Endothelial cell of umbilical vein (primary cell): ENCODE results near the gene NPIPB5. TPM values are rescaled to one million over a fixed set of nuclear protein-coding genes. Genes with fewer than 3 reads are reported as not detected.
"Not testable (repeated sequence)": the region's sequence is repeated elsewhere in the genome, so short reads cannot be mapped to it uniquely, and the experiment has no call there.

Experiments used
- Bru-seq: library from RNA; stranded (reverse); fragments of 400-500 nt; gene quantifications from one replicate; lab custom pipeline; 2021; lab: Mats Ljungman, UMichigan
- BruChase-seq, 2 experiments: library from RNA; stranded (reverse); fragments of 400-500 nt; gene quantifications; one replicate each; lab custom pipeline; 2021; lab: Mats Ljungman, UMichigan
- BruUV-seq: library from RNA; stranded (reverse); fragments of 400-500 nt; replicated peaks from 2 replicates; lab custom pipeline; 2021; lab: Mats Ljungman, UMichigan
- CTCF ChIA-PET: fragments of 300-600, 350-600 bp; sonication (Branson Sonifier 250); formaldehyde crosslinking; loops from one replicate; lab custom pipeline; 2021; ENCODE audit warnings: antibody characterized with exemption, inconsistent platforms; lab: Charles Lee
- POLR2A ChIA-PET: fragments of 300-600, 350-600 bp; sonication (Branson Sonifier 250); formaldehyde crosslinking; loops from one replicate; lab custom pipeline; 2021; ENCODE audit warnings: antibody characterized with exemption, inconsistent platforms; lab: Charles Lee
- DNase-seq: peaks from one replicate; pipeline ENCODE4 v3.0.0-alpha.2; 2011; ENCODE audit warnings: low read depth, low spot score
- FAIRE-seq: peaks from 2 replicates; lab custom pipeline; 2011; peaks lifted over from hg19 to GRCh38; lab: Jason Lieb, UNC
- H2AFZ ChIP-seq: 2 replicates; pipeline ENCODE4 v1.6.0; 2012; ENCODE audit warnings: low read depth, low read length, control low read depth, inconsistent platforms
- H3K27ac ChIP-seq: 2 replicates; pipeline ENCODE4 v1.5.1; 2011; ENCODE audit warnings: low read depth, mild to moderate bottlenecking, control low read depth, low read length, moderate library complexity; ENCODE audit not compliant: insufficient read depth
- H3K27me3 ChIP-seq, 2 experiments: 2 replicates each; pipeline versions ENCODE4 v1.6.0 to v1.6.1; 2011; ENCODE audit warnings: low read length in 2 of 2, mixed read lengths in 1 of 2; ENCODE audit not compliant: control insufficient read depth in 2 of 2, insufficient read depth in 2 of 2
- H3K36me3 ChIP-seq, 2 experiments: 2 replicates in 1 of 2; 3 replicates in 1 of 2; pipeline ENCODE4 v1.5.1; 2011; ENCODE audit warnings: low read length in 2 of 2, mild to moderate bottlenecking in 1 of 2, moderate library complexity in 1 of 2; ENCODE audit not compliant: control insufficient read depth in 2 of 2, insufficient read depth in 2 of 2; ENCODE audit errors: extremely low read depth in 1 of 2
- H3K4me1 ChIP-seq: 3 replicates; pipeline ENCODE4 v1.5.1; 2011; ENCODE audit warnings: mild to moderate bottlenecking, low read length; ENCODE audit not compliant: control insufficient read depth, insufficient read depth; ENCODE audit errors: extremely low read depth
- H3K4me2 ChIP-seq: 2 replicates; pipeline ENCODE4 v1.6.1; 2011; ENCODE audit warnings: low read length, control low read depth, mixed read lengths; ENCODE audit not compliant: insufficient read depth
- H3K4me3 ChIP-seq, 3 experiments: fragments of 200-600 bp in 1 of 3; sonication (generic), shearing (Covaris generic) in 1 of 3; replicated peaks in 1 of 3; 2 replicates each; pipeline ENCODE4 v1.5.1; 2011 to 2016; ENCODE audit warnings: control low read depth in 3 of 3, low read length in 3 of 3, mild to moderate bottlenecking in 2 of 3, inconsistent platforms in 1 of 3, low read depth in 1 of 3, moderate library complexity in 1 of 3; ENCODE audit not compliant: insufficient read depth in 1 of 3
- H3K79me2 ChIP-seq: 2 replicates; pipeline ENCODE4 v1.6.0; 2012; ENCODE audit warnings: low read length, inconsistent platforms; ENCODE audit not compliant: control insufficient read depth, insufficient read depth
- H3K9ac ChIP-seq: replicated peaks from 2 replicates; pipeline ENCODE3; 2011; ENCODE audit warnings: low read length, control low read depth; ENCODE audit not compliant: insufficient read depth; ENCODE audit errors: extremely low read depth
- H3K9me1 ChIP-seq: replicated peaks from 3 replicates; pipeline ENCODE4 v1.6.0; 2011; ENCODE audit warnings: mild to moderate bottlenecking, low read length; ENCODE audit not compliant: control insufficient read depth, insufficient read depth; ENCODE audit errors: extremely low read depth
- H3K9me3 ChIP-seq: replicated peaks from 2 replicates; pipeline ENCODE4 v1.5.1; 2012; ENCODE audit warnings: low read length, inconsistent platforms; ENCODE audit not compliant: control insufficient read depth, insufficient read depth
- H4K20me1 ChIP-seq: replicated peaks from 2 replicates; pipeline ENCODE3; 2011; ENCODE audit warnings: mild to moderate bottlenecking, low read length; ENCODE audit not compliant: control insufficient read depth, insufficient read depth; ENCODE audit errors: extremely low read depth
- dilution Hi-C: fragments of 300-500 bp; cut with MboI; formaldehyde crosslinking; loops from one replicate; pipeline ENCODE4 v1.15.0; 2019; ENCODE audit warnings: low sequenced_read_pairs; ENCODE audit not compliant: extremely low pct_ligation_motif_present
- intact Hi-C: fragments of 100-400 bp; cut with micrococcal nuclease; formaldehyde crosslinking; loops from one replicate; pipeline ENCODE4 v1.10.0; 2022
- long read RNA-seq: library from polyadenylated mRNA; stranded (forward); transcript quantifications from one replicate; pipeline ENCODE4 v2.0.0, GENCODE V29; 2021
- polyA minus RNA-seq, 3 experiments: library from RNA; depleted of rRNA, polyadenylated mRNA; stranded (reverse); fragments of >200 nt; gene quantifications; 1 replicate in 1 of 3; 2 replicates in 2 of 3; pipeline ENCODE4 v1.2.3, GENCODE V29; 2011
- polyA plus RNA-seq, 4 experiments: library from polyadenylated mRNA; depleted of rRNA in 3 of 4; stranded (reverse) in 3 of 4; unstranded in 1 of 4; fragments of >200 nt; gene quantifications; 2 replicates each; pipeline versions ENCODE4 v1.2.1 to v1.2.3, GENCODE V29; 2011 to 2012; ENCODE audit warnings: missing spikeins in 1 of 4
- total RNA-seq: library from RNA; stranded (reverse); gene quantifications from 2 replicates; pipeline ENCODE4 v1.2.3, GENCODE V29; 2021

The NPIPB5 gene
- 278 and 325 TPM in 2 replicates for total RNA-seq
- 113 and 120 TPM in 2 replicates for polyA plus RNA-seq
- polyA plus RNA-seq (2011; cell fraction: cytosol; rRNA removed): 21.2 and 29.0 TPM in 2 replicates
- polyA plus RNA-seq (2011; cell fraction: nucleus; rRNA removed): 511 and 558 TPM in 2 replicates
- polyA plus RNA-seq (2012): 52.6 and 56.6 TPM in 2 replicates
- 153 and 319 TPM in 2 replicates for polyA minus RNA-seq
- 24.4 TPM for polyA minus RNA-seq (2011; cell fraction: cytosol; rRNA and poly(A)+ RNA removed)
- 487 and 619 TPM in 2 replicates for polyA minus RNA-seq (2011; cell fraction: nucleus; rRNA and poly(A)+ RNA removed)
- Bru-seq, nascent RNA: percentile 57 among the genes with signal in this experiment
- BruChase-seq, experiment 1, labeled RNA remaining after a 6-hour chase: percentile 67 among the genes with signal in this experiment
- BruChase-seq, experiment 2, labeled RNA remaining after a 2-hour chase: percentile 67 among the genes with signal in this experiment
- long read RNA-seq, partial matches to known transcripts: 0 of 7 reads
- long read RNA-seq, other reads (novel, unspliced or antisense): 5 of 7 reads

GRCh38 chr16:22510591-22510990 is at the start of gene NPIPB5:
Gene NPIPB5 (plus strand): TSS chr16:22510891. CDS start chr16:22513802, 2,911 bp downstream.
- FAIRE-seq, intact Hi-C loops, BruUV-seq: not testable (repeated sequence)

GRCh38 chr16:22468846-22469245 is 41.8 kb upstream of the NPIPB5 start:
- H3K4me3 ChIP-seq, H3K9me1 ChIP-seq, H3K27ac ChIP-seq, H3K4me1 ChIP-seq, FAIRE-seq, POLR2A ChIA-PET, H3K9ac ChIP-seq, BruUV-seq, H3K4me2 ChIP-seq, H4K20me1 ChIP-seq, H3K36me3 ChIP-seq, H3K9me3 ChIP-seq, H2AFZ ChIP-seq, H3K79me2 ChIP-seq, intact Hi-C loops, dilution Hi-C loops, H3K27me3 ChIP-seq, CTCF ChIA-PET, DNase-seq: not testable (repeated sequence)

More at GRCh38 chr16:22510591-22510990, at the start of gene NPIPB5:
- H3K4me3 ChIP-seq, H2AFZ ChIP-seq, H3K79me2 ChIP-seq, H4K20me1 ChIP-seq, H3K27ac ChIP-seq, H3K9ac ChIP-seq, DNase-seq, POLR2A ChIA-PET, CTCF ChIA-PET, dilution Hi-C loops, H3K9me1 ChIP-seq, H3K27me3 ChIP-seq, H3K4me1 ChIP-seq, H3K9me3 ChIP-seq, H3K36me3 ChIP-seq, H3K4me2 ChIP-seq: not testable (repeated sequence)

GRCh38 chr16:22537996-22538395 is 27.3 kb downstream of the NPIPB5 start:
- BruUV-seq, H2AFZ ChIP-seq, H3K36me3 ChIP-seq, POLR2A ChIA-PET, intact Hi-C loops, H3K9ac ChIP-seq, DNase-seq, H3K4me1 ChIP-seq, H3K9me1 ChIP-seq, FAIRE-seq, H3K9me3 ChIP-seq, H3K4me3 ChIP-seq, H4K20me1 ChIP-seq, dilution Hi-C loops, H3K4me2 ChIP-seq, CTCF ChIA-PET, H3K27ac ChIP-seq, H3K79me2 ChIP-seq, H3K27me3 ChIP-seq: not testable (repeated sequence)

GRCh38 chr16:22544809-22545208 is 34.1 kb downstream of the NPIPB5 start:
- H3K9ac ChIP-seq, FAIRE-seq, intact Hi-C loops, H3K4me1 ChIP-seq, H3K4me2 ChIP-seq, DNase-seq, H3K27me3 ChIP-seq, H2AFZ ChIP-seq, H3K9me1 ChIP-seq, H3K79me2 ChIP-seq, dilution Hi-C loops, H3K27ac ChIP-seq, BruUV-seq, CTCF ChIA-PET, POLR2A ChIA-PET, H3K4me3 ChIP-seq, H3K9me3 ChIP-seq, H4K20me1 ChIP-seq, H3K36me3 ChIP-seq: not testable (repeated sequence)
